Osteoblast (primary cell): ENCODE results near the gene PPFIBP2. TPM values are rescaled to one million over a fixed set of nuclear protein-coding genes. Genes with fewer than 3 reads are reported as not detected.

ENCODE experiments used
- DNase-seq: peaks from one replicate; pipeline ENCODE4 v3.0.0; 2011; ENCODE audit warnings: low spot score, mixed read lengths; ENCODE audit not compliant: insufficient read length; ENCODE audit errors: missing footprints
- H2AFZ ChIP-seq: 2 replicates; pipeline ENCODE4 v1.6.0; 2011; ENCODE audit warnings: mild to moderate bottlenecking, low read length
- H3K27ac ChIP-seq: 2 replicates; pipeline ENCODE4 v1.5.1; 2011; ENCODE audit warnings: mild to moderate bottlenecking, low read depth, low read length, moderate library complexity
- H3K27me3 ChIP-seq: 2 replicates; pipeline ENCODE4 v1.6.0; 2012; ENCODE audit warnings: mild to moderate bottlenecking, control low read depth, inconsistent platforms, low read length, moderate library complexity; ENCODE audit not compliant: insufficient read depth
- H3K36me3 ChIP-seq: 2 replicates; pipeline ENCODE4 v1.5.1; 2011; ENCODE audit warnings: mild to moderate bottlenecking, low read length, control low read depth, moderate library complexity; ENCODE audit not compliant: insufficient read depth
- H3K4me1 ChIP-seq: 2 replicates; pipeline ENCODE4 v1.5.1; 2011; ENCODE audit warnings: mild to moderate bottlenecking, low read length, control low read depth, moderate library complexity; ENCODE audit not compliant: insufficient read depth
- H3K4me2 ChIP-seq: 2 replicates; pipeline ENCODE4 v1.6.0; 2011; ENCODE audit warnings: mild to moderate bottlenecking, low read length; ENCODE audit not compliant: insufficient read depth
- H3K4me3 ChIP-seq: fragments of 200-600 bp; sonication (generic); 3 replicates; pipeline ENCODE4 v1.5.1; 2012; ENCODE audit warnings: mild to moderate bottlenecking, low read length, inconsistent platforms; ENCODE audit not compliant: insufficient read depth
- H3K79me2 ChIP-seq: 2 replicates; pipeline ENCODE4 v1.6.0; 2012; ENCODE audit warnings: mild to moderate bottlenecking, low read length, control low read depth, inconsistent platforms; ENCODE audit not compliant: insufficient read depth
- H3K9me3 ChIP-seq: 2 replicates; pipeline ENCODE4 v1.5.1; 2011; ENCODE audit warnings: low read depth, low read length, control low read depth
- H4K20me1 ChIP-seq: 2 replicates; pipeline ENCODE4 v1.6.0; 2012; ENCODE audit warnings: mild to moderate bottlenecking, low read length, control low read depth; ENCODE audit not compliant: insufficient read depth
- CTCF ChIP-seq: IDR thresholded peaks from 2 replicates; pipeline ENCODE4 v1.5.1; 2011; ENCODE audit warnings: mild to moderate bottlenecking, low read depth, low read length, moderate library complexity; ENCODE audit errors: extremely low read depth
- total RNA-seq: library from RNA; depleted of rRNA; stranded (reverse); fragments of >200 nt; gene quantifications from 2 replicates; pipeline ENCODE4 v1.2.3, GENCODE V29; 2012

Gene PPFIBP2
- total RNA-seq, 1 donor, result 25.0 TPM

DNA sequence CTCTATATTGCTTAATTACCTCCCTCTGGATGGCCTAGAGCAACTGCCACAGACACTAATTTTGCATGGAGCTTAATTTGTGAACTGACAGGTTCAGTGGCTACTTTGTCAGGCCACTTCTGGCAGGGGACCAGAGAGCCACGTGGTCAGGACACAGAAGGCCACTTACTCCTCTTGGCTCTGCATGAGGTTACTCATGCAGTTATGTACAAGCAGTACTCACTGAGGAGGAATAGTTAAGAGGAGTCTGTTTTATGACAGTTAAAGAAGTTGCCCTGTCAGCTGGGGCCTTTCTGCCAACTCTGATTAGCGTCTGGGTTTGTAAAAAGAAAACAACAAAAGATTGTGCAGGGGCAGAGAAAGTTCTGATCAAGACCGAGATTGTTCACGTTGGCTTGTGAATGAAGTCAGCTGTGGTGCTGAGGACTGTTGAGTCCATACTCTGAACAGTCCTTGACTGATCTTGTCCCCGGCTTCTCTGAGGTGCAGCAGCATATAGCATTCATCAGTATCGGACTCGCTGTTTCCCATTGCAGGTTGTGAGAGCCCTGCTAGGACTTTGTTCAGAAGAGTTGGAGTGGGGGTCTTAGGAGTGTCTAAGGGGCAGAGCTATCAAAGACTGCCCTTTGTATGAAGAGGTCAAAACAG, 41.4 kb downstream of the PPFIBP2 start:
- H4K20me1 ChIP-seq, result no peaks in the 10 kb centered on the region
- H2AFZ ChIP-seq, result peak overlapping the region; percentile 31
- no peaks in the 10 kb centered on the region for H3K79me2 ChIP-seq
- H3K4me3 ChIP-seq, result no peak overlapping the region
- H3K27me3 ChIP-seq, result no peaks in the 10 kb centered on the region
- no peak for DNase-seq
- peaks cover 12% of the 10 kb centered on the region for H3K4me1 ChIP-seq
- no peak overlapping the region for H3K4me2 ChIP-seq
- no peaks in the 10 kb centered on the region for H3K9me3 ChIP-seq
- no peak overlapping the region for H3K27ac ChIP-seq
- H3K36me3 ChIP-seq, result no peaks in the 10 kb centered on the region
- TF ChIP-seq CTCF, result no peak

- Histone ChIP-seq H3K4me1 (no peaks in the 10 kb centered on the region), H4K20me1 (no peaks in the 10 kb centered on the region), H3K4me3 (no peak overlapping the region), H3K9me3 (no peaks in the 10 kb centered on the region), H3K79me2 (no peaks in the 10 kb centered on the region), H3K27me3 (no peaks in the 10 kb centered on the region), H3K4me2 (no peak overlapping the region), H2AFZ (no peak overlapping the region), H3K27ac (no peak overlapping the region), H3K36me3 (no peaks in the 10 kb centered on the region)
- DNase-seq, result no peak
- TF ChIP-seq CTCF, result no peak
These were observed 44.2 kb downstream of the PPFIBP2 start for GRCh38 chr11:7558046-7558445.

DNA sequence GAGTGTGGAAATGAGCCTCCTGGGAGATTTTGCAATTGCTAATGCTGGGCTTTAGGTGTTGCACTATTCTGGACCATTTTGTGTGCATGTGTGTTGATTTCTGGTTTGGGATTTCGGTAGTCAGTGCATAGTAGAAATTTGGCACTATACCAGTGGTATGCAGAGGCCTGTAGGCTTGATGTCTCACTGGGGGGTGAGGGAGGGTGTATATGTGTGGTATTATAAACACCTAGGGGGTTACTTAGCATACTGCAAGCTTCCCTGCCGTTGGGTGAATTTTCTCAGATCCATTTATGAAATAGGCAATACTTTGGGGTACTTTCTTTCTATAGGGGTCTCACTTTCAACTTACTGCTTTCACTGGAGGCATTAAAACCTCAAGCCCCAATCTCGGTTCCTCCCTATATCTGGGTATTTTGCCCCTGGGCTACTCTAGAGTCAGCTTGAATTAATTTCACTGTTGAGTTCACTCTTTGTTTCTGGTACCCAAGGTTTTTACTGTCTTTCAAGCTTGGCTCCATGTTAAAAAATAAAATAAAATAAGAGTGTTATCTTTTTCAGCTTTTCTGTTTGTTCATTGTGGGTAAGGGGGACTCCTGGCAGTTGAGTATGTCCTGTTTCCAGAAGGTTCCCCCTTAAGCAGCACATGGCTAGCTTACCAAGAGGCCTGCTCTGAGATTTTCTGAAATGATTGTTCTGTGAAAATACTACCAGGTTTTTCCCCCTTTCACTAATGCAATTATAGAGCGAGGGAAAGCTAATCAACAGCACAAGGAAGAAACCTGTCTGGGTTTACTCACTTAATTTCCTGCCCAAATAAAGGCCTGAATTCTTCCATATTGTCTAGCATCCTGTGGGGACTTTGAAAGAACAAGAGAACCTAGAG, 45.8 kb downstream of the PPFIBP2 start:
- no peak overlapping the region for H3K27ac ChIP-seq
- H3K4me1 ChIP-seq, result no peaks in the 10 kb centered on the region
- no peaks in the 10 kb centered on the region for H3K79me2 ChIP-seq
- no peaks in the 10 kb centered on the region for H3K36me3 ChIP-seq
- TF ChIP-seq CTCF, result no peak
- no peaks in the 10 kb centered on the region for H4K20me1 ChIP-seq
- H3K9me3 ChIP-seq, result no peaks in the 10 kb centered on the region
- H3K27me3 ChIP-seq, result no peaks in the 10 kb centered on the region
- no peak for DNase-seq
- no peak overlapping the region for H2AFZ ChIP-seq
- H3K4me3 ChIP-seq, result no peak overlapping the region
- H3K4me2 ChIP-seq, result no peak overlapping the region

DNA sequence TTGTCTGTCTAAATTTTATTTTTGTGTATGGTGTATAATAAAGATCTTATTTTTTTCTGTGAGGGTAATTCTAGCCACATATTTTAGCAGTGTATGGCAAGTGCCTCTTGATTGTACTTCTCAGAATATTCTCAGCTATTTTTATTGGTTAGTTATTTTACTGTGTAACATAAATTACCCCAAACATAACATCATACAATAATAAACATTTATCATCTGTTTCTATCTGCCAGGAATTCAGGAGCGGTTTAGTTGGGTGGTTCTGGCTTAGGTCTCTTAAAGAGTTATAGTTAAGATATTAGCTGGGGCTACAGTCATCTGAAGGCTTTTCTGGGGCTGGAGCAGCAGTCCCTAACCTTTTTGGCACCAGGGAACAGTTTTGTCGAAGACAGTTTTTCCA, 47.8 kb downstream of the PPFIBP2 start:
- Histone ChIP-seq H3K79me2 (no peaks in the 10 kb centered on the region), H3K9me3 (no peaks in the 10 kb centered on the region), H2AFZ (no peak overlapping the region), H3K4me1 (no peaks in the 10 kb centered on the region), H3K27me3 (no peaks in the 10 kb centered on the region), H3K36me3 (no peaks in the 10 kb centered on the region), H3K4me2 (no peak overlapping the region), H3K27ac (no peak overlapping the region), H3K4me3 (no peak overlapping the region), H4K20me1 (no peaks in the 10 kb centered on the region)
- no peak for DNase-seq
- no peak for TF ChIP-seq CTCF
